Ovary (tissue), 10 donors: ENCODE results near the gene CPA1. TPM values are rescaled to one million over a fixed set of nuclear protein-coding genes. Genes with fewer than 3 reads are reported as not detected.
A peak's percentile ranks its signal among the peaks of the same experiment; 100 is the strongest.

Experiments used
- DNase-seq, 5 donors: peaks; one replicate each; pipeline ENCODE4 v3.0.0-alpha.2; 2019 to 2020
- H3K27ac ChIP-seq, 2 donors: fragments of 200-600 bp; one replicate each; pipeline versions ENCODE4 v1.5.1 to v1.8.0; 2019 to 2022
- H3K27me3 ChIP-seq: fragments of 200-600 bp; one replicate; pipeline ENCODE4 v1.8.0; 2022
- H3K36me3 ChIP-seq: fragments of 200-600 bp; sonication (generic); one replicate; pipeline ENCODE4 v1.5.1; 2019
- H3K4me1 ChIP-seq: one replicate; pipeline ENCODE4 v1.8.1; 2013; ENCODE audit warnings: mild to moderate bottlenecking, moderate library complexity; ENCODE audit not compliant: insufficient read depth
- H3K4me3 ChIP-seq: fragments of 200-600 bp; sonication (generic); one replicate; pipeline ENCODE4 v1.5.1; 2017
- H3K9me3 ChIP-seq, 2 donors: fragments of 200-600 bp in 1 of 2; sonication (generic) in 1 of 2; one replicate each; pipeline versions ENCODE4 v1.5.1 to v1.8.1; 2013 to 2019; ENCODE audit warnings: mild to moderate bottlenecking in 1 of 2, moderate library complexity in 1 of 2
- EP300 ChIP-seq: sonication (generic); formaldehyde crosslinking; IDR thresholded peaks from one replicate; pipeline ENCODE4 v1.6.1; 2017; ENCODE audit warnings: antibody characterized with exemption
- POLR2A ChIP-seq: fragments of 450-650 bp; IDR thresholded peaks from one replicate; pipeline ENCODE4 v1.6.1; 2017; ENCODE audit warnings: antibody characterized with exemption, mild to moderate bottlenecking, moderate library complexity
- WGBS, 3 donors: extraction: QIAGEN DNeasy Blood & Tissue Kit in 1 of 3; methylation state at CpG; one replicate each; pipeline versions ENCODE4 v1.1.5 to v1.1.7; 2013 to 2017; 5-methylcytosine and 5-hydroxymethylcytosine counted together
- intact Hi-C, 4 donors: fragments of 100-400 bp; cut with DNase I; formaldehyde crosslinking; loops; one replicate each; pipeline versions ENCODE4 v1.11.0 to v1.15.1; 2022 to 2023
- long read RNA-seq, 3 donors: library from polyadenylated mRNA in 2 of 3; unstranded in 2 of 3; transcript quantifications; one replicate each; pipeline ENCODE4 v2.0.0 and lab custom pipeline, GENCODE V29; 2021 to 2026
- polyA plus RNA-seq, 2 donors: library from polyadenylated mRNA; stranded (reverse); fragments of 200-250 nt in 1 of 2; fragments of 350-450 nt in 1 of 2; fragmentation: Illumina TruSeq in 1 of 2; extraction: RNeasy Lipid Tissue Mini Kit (QIAGEN cat#74804) in 1 of 2; gene quantifications; one replicate each; pipeline ENCODE4 v1.2.3, GENCODE V29; 2013 to 2014
- total RNA-seq, 7 donors: library from RNA; depleted of rRNA in 2 of 7; stranded (reverse); fragments of >200 nt in 2 of 7; fragmentation: NEBNext Ultra II Directional in 3 of 7; extraction: Animal tissue kit (Norgen Biotek cat#: 25700) in 3 of 7; gene quantifications; one replicate each; pipeline versions ENCODE4 v1.1.0 to v1.2.4, GENCODE V29; 2016 to 2023
- TF ChIP-seq, protein P1 (sequence below), 3 donors: fragments of 450-650 bp in 2 of 3; fragments of 200-600 bp in 1 of 3; IDR thresholded peaks; one replicate each; pipeline versions ENCODE4 v1.5.1 to v1.8.0; 2016 to 2022; ENCODE audit warnings: antibody characterized with exemption in 3 of 3, mild to moderate bottlenecking in 1 of 3
- donor health status: DM: no; HTN: no; CAD: no; lungs with moderate emphysema.
- donor health status: DM: no; HTN: no; CAD: no.
- donor health status: Bipolar disorder and iron deficiency.
- donor health status: DM: yes; HTN: yes; CAD: no.
- donor health status: DM: no; HTN: no; CAD: no.
- donor health status: DM: yes; HTN: yes; CAD: no.

The CPA1 gene
- total RNA-seq (10 to 100 TPM in 2 of 7 donors, 1 to 10 TPM in 3, not detected in 2; 1.3 to 32.4 (median 5.5) TPM), polyA plus RNA-seq (under 1 TPM; 0.31 to 0.35 TPM)
- long read RNA-seq, donor 1, result 0 reads
- long read RNA-seq, donor 2, result 0 reads
- long read RNA-seq, donor 3, partial matches to known transcripts, result 1 of 2 reads
- long read RNA-seq, donor 3, other reads (novel, unspliced or antisense), result 1 of 2 reads

DNA sequence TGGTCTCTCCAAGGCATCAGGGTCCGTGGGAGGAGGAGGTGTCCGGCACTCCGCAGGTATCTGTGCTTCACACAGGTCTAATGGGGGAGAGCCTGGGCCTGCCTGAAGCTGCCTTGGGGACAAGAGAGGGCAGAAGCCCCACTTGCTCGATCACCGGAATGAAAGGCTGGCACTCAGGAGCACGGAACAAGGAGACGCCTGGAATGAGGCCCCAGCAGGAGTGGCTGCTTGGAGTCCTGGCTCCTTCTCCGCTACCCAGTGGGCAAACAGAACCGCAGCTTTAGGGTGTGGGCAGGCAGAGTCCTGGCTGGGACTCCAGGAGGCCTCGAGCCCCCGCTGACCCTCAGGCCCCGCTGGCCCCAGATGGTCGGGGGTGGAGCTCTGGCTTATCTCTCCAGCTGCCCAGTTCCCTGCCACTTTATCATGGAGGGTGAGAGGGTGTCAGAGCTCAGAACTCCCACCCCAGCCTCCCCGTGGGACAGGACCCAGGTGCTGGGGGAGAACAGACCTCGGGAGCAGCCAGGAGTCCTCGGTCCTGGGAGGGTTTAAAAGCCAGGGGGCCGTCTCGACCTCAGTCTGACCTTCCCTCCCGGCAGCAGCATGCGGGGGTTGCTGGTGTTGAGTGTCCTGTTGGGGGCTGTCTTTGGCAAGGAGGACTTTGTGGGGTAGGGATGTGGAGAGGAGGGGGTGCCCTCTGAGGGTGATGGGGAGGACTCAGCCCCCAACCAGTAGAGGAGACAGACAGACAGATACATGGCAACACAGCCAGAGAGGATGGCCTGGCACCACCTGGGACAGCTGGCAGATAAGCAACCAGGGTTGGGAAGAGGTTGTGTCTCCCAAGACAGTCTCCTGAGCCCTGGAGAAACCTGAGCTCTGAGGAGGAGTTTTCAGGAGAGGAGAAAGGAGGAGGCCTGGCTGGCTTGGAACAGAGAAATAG is at the start of gene CPA1:
CPA1 (plus strand) TSS at position 574 of the 940 bp plus-strand sequence; CDS start at position 601, 27 bp downstream.
- intact Hi-C loops, result no loop called here

DNA sequence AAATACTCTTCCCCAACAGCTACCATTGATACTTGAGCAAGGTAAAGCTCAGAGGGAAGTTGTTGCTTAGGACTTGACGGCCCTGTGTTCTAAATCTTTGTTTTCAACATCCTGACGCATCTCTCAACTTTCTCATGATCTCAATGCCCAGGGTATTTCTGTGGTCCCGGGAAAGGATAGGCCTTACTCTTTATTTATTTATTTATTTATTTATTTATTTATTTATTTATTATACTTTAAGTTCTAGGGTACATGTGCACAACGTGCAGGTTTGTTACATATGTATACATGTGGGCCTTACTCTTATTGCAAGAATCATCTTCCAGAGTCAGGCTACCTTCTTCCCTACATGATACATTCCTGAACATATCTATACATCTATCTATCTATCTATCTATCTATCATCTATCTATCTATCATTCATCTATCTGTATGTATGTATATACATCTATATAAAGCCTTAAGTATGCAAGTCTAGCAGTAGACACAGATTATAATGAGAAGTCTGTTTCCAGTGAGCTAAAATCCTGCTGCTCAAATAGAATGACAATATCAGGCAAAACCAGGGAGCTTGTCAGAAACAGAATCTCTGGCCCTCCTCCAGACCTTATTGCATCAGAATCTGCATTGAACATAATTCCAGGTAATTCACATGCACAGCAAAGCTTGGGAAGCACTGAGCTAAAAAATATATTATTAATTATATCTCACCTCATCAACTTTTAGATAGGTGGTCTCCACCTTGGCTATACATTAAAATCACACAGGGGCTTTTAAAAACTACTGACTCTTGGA is 47.8 kb upstream of the CPA1 start:
- DNase-seq, result no peak
- WGBS, 3 donors, result 91 to 94% (median 92%) methylated on average over 4 of the region's 4 CpGs
- H3K27ac ChIP-seq, result no peak overlapping the region
- no peak for TF ChIP-seq EP300
- no peak overlapping the region for H3K4me3 ChIP-seq
- H3K27me3 ChIP-seq, result no peaks in the 10 kb centered on the region
- no peaks in the 10 kb centered on the region for H3K9me3 ChIP-seq
- no peaks in the 10 kb centered on the region for H3K4me1 ChIP-seq
- intact Hi-C loops, result no loop called here
- H3K36me3 ChIP-seq, result no peaks in the 10 kb centered on the region

More for the DNA sequence above, at the start of gene CPA1:
- TF ChIP-seq POLR2A (no peak), EP300 (no peak)
- TF ChIP-seq, protein P1, sequence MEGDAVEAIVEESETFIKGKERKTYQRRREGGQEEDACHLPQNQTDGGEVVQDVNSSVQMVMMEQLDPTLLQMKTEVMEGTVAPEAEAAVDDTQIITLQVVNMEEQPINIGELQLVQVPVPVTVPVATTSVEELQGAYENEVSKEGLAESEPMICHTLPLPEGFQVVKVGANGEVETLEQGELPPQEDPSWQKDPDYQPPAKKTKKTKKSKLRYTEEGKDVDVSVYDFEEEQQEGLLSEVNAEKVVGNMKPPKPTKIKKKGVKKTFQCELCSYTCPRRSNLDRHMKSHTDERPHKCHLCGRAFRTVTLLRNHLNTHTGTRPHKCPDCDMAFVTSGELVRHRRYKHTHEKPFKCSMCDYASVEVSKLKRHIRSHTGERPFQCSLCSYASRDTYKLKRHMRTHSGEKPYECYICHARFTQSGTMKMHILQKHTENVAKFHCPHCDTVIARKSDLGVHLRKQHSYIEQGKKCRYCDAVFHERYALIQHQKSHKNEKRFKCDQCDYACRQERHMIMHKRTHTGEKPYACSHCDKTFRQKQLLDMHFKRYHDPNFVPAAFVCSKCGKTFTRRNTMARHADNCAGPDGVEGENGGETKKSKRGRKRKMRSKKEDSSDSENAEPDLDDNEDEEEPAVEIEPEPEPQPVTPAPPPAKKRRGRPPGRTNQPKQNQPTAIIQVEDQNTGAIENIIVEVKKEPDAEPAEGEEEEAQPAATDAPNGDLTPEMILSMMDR (IDR thresholded peaks at IDR 0.05), result no peak
- peaks cover 8% of the 10 kb centered on the region for H3K4me1 ChIP-seq
- H3K36me3 ChIP-seq, result no peaks in the 10 kb centered on the region
- H3K9me3 ChIP-seq, result no peaks in the 10 kb centered on the region
- DNase-seq, result peak in 3 of 5 donors; percentile 35 to 68 (median 36)
- peak within 1 kb of the TSS; percentile 14 to 73 for H3K27ac ChIP-seq
- 28 to 32% (median 28%) methylated on average over 19 to 20 of the region's 20 CpGs for WGBS, 3 donors
- no peaks in the 10 kb centered on the region for H3K27me3 ChIP-seq
- H3K4me3 ChIP-seq, result no peak within 1 kb of the TSS

DNA sequence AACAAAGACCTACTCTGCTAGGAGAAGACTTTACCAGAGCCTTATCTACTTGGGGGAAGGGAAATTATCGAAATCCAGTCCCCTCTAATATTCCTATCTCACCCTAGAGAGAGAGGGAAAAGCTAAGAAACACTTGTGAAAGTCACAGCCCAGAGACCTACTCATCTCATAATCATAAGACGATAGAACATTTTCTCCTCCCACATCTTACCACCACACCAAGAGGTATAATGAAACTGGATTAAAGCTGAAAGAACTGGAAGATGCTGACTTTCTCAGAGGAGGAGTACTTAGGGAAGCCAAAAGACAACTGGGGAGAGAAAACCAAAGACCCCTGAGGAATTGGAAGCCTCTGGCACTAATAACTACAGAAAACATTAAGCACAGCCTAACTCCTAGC is 46.5 kb upstream of the CPA1 start:
- WGBS, 3 donors, result 65 to 82% (median 67%) methylated on average over 2 of the region's 2 CpGs

DNA sequence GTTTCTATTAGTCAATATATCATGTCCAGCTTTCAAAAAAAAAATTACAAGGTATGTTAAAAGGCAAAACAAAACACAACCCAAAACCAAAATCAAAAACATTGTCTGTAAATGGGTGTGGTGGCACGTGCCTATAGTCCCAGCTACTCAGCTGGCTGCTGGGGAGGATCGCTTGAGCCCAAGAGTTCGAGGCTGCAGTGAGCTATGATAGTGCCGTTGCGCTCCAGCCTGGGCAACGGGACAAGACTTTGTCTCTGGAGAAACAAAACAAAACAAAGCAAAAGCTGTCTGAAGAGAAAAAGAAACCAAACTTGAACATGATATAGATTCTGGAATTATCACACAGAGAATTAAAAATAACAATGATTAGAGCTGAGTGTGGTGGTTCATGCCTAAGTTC is 46.0 kb upstream of the CPA1 start:
- TF ChIP-seq, protein P1 (IDR thresholded peaks at IDR 0.05), result no peak
- TF ChIP-seq POLR2A, result no peak
- no peak for TF ChIP-seq EP300
- no peaks in the 10 kb centered on the region for H3K9me3 ChIP-seq
- H3K27ac ChIP-seq, result no peak overlapping the region
- H3K4me3 ChIP-seq, result no peak overlapping the region
- H3K27me3 ChIP-seq, result no peaks in the 10 kb centered on the region
- intact Hi-C loops, result no loop called here
- DNase-seq, result peak in 1 of 5 donors; percentile 28
- H3K4me1 ChIP-seq, result no peaks in the 10 kb centered on the region
- 5 to 10% (median 5%) methylated on average over 6 of the region's 6 CpGs for WGBS, 3 donors
- no peaks in the 10 kb centered on the region for H3K36me3 ChIP-seq

More for the DNA sequence above, 46.5 kb upstream of the CPA1 start:
- Histone ChIP-seq H3K4me1 (no peaks in the 10 kb centered on the region), H3K9me3 (no peaks in the 10 kb centered on the region), H3K27ac (no peak overlapping the region), H3K27me3 (no peaks in the 10 kb centered on the region), H3K4me3 (no peak overlapping the region), H3K36me3 (no peaks in the 10 kb centered on the region)
- intact Hi-C loops, result no loop called here
- TF ChIP-seq, protein P1 (IDR thresholded peaks at IDR 0.05), result no peak
- TF ChIP-seq POLR2A (no peak), EP300 (no peak)
- DNase-seq, result no peak
